HG03460 (cell line): Measurements from ENCODE around the gene ACR.

Experiments
- ATAC-seq: cut with Tn5 transposase; IDR thresholded peaks from one replicate; pipeline ENCODE4 v1.9.1; 2021; ENCODE audit not compliant: unreplicated experiment

Gene ACR

DNA sequence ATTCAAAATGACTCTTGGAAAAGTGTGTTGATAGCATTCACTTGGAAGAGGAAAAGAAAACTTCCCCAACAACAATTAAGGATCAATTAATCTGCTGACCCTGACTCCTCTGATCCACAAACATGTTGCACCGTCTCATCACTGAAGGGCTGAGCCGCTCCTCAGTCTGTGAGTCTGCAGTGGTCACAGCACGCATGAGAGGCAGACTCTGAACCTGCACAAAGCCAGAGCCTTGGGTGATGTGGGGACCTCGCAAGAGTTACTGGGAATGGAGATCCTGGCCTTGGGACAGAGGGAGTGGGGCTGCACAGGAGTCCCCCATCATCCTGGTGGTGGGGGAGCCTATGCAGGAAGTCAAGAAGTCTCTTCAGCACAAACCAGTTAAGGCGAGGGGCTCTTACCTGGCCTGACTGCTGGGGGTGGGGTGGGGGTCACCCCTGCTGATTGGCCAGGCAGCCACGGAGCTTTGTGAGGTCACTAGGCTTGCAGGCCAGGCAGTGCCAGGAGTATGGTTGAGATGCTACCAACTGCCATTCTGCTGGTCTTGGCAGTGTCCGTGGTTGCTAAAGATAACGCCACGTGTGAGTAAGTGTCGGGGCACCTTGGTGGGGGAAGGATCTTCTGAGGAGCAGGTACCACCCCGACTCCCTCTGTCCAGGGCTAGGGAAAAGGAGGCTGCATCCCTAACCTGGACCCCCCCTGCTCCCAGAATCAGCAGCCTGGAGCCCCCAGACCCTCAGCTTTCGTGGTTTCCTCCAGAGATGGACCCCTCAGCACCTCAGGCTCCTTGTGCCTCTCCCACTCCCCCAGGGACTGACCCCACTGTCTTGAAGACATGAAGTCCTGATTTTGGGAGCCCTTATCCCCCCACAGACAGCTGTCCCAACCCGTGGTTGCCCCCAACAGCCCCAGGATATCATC lies at the start of gene ACR:
TSS of gene ACR (plus strand) at position 477 of the 921 bp plus-strand sequence. CDS start at position 509, 32 bp downstream.
- no peak for ATAC-seq

DNA sequence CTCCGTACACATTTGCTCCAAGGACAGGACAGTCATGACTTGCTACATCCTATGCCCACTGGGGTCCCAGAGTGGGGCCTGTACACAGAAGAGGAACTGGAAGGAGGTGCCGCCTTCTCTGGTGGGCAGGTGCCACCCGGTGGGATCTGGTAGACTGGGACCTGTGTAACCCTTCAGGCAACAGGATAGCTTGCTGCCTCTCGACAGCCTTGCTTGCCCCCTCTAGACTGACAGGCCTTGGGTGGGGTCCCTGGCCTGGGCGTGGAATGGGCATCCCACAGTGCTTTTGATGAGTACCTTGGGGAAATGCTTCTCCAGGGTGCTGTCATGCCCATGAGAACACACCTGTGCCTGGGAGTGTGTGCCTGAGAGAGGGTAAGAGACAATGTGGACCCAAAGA lies 49.6 kb upstream of the ACR start:
- no peak for ATAC-seq

DNA sequence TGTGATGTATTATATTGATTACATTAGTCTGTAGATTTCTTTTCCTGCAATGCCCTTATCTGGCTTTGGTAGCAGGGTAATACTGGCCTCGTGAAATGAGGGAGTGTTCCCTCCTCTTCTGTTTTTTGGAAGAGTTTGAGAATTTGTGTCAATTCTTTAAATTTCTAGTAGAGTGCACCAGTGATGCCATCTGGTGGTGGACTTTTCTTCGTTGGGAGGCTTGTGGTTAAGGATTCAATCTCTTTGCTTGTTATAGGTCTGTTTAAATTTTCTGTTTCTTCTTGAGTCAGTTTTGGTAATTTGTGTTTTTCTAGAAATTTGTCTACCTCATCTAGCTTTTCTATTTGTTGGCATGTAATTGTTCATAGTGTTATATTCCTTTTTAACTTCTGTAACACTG lies 46.5 kb upstream of the ACR start:
- no peak for ATAC-seq

DNA sequence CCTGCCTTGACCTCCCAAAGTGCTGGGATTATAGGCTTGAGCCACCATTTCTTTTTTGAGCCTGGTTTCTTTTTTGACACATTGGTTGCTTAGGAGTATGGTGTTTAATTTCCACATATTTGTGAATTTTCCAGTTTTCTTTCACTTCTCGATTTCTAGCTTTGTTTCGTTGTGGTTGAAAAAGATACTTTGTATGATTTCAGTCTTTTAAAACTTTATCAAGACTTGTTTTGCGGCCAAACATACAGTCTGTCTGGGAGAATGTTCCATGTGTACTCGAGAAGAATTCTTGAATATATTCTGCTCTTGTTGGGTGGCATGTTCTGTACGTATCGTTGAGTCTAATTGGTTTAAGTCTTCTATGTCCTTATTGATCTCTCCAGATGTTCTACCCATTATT lies 44.5 kb upstream of the ACR start:
- no peak for ATAC-seq

DNA sequence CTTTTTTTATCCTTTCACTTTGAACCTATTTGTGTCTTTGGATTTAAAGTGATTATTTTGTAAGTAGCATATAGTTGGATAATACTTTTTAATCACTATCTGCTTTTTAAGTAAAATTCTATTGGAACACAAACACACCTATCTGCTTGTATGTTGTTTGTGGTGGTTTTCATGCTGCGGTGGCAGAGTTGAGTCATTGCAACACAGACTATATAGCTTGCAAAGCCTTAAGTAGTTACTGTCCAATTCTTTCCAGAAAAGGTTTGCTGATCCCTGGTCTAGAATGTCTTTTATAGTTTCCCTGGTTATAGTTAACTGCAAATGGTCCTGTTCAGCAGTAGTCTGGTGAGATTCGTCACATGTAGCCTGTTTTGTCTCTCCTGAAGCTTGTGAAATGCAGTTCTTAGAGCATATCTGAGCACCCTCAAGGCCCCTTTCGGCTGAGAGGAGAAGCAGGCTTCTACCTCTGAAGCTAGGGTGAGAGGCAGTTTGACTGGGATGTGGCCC lies 43.9 kb upstream of the ACR start:
- no peak for ATAC-seq

DNA sequence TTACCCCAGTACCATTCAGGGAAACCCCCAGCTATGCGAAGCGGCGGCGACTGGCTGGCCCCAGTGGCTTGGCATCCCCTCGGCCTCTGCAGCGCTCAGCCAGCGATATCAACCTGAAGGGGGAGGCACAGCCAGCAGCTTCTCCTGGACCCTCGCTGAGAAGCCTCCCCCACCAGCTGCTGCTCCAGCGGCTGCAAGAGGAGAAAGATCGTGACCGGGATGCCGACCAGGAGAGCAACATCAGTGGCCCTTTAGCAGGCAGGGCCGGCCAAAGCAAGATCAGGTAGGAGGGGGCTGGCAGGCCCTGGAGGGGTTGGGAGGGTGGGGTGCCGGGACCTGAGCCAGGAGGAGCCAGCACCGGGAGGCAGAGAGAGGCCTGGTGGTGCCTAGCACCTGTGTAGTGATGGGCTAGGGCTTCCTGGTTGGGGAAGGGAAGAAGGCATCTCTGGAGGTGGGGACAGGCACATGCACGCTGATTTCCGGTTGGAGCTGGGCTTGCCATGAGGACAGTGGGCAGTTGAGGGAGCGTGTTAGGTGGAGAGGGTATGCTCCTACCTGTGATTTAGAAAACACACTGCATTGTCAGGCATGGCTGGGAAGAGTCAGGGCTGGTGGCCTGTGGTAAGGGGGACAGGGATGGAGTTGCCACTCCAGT lies 43.1 kb upstream of the ACR start:
- no peak for ATAC-seq

DNA sequence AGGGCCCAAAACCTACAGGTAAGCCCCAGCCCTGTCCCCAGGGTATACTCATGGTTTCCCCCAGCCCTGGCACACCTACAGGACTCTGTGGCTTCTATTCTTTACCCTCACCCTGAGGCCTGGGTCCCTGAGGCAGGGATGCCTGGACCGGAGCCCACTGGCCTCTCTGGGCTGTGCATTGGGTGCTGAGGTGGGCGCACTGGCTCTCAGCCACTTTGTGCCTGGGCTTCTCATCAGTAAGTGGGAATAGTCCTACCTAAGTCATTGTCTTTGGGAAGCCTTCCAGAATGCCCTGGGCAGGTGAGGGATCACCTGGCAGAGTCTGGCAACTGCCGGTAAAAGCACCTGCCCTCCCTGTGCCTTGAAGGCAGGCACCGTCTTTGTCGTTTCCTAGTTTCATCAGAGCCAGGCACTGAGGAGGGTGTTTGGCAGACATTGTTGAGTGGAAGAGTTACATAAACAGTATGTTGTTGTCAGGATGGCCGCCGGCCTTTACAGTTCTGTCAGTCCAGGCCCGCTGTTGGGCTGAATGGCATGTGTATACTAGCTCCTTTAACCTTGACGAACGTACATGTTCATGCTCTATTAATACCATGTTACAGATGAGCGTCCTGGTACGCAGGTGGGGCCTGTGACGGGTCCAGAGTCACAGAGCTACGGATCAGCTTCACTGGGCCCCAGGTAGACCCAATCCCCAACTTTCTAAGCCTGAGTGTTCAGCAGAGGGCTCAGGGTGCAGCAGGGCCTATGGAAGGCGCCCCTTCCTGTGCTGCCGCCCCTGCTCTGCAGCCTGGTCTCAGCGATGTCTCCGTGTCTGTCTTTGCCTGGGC lies 42.4 kb upstream of the ACR start:
- ATAC-seq, result no peak

GRCh38 chr22:50696251-50696798 lies 41.7 kb upstream of the ACR start:
- no peak for ATAC-seq

GRCh38 chr22:50696799-50697561 lies 41.0 kb upstream of the ACR start:
- ATAC-seq, result no peak

GRCh38 chr22:50697667-50698506 lies 40.1 kb upstream of the ACR start:
- ATAC-seq, result no peak

GRCh38 chr22:50698546-50698945 lies 39.5 kb upstream of the ACR start:
- no peak for ATAC-seq

GRCh38 chr22:50699001-50699755 lies 38.8 kb upstream of the ACR start:
- ATAC-seq, result no peak

GRCh38 chr22:50699756-50700386 lies 38.1 kb upstream of the ACR start:
- no peak for ATAC-seq

DNA sequence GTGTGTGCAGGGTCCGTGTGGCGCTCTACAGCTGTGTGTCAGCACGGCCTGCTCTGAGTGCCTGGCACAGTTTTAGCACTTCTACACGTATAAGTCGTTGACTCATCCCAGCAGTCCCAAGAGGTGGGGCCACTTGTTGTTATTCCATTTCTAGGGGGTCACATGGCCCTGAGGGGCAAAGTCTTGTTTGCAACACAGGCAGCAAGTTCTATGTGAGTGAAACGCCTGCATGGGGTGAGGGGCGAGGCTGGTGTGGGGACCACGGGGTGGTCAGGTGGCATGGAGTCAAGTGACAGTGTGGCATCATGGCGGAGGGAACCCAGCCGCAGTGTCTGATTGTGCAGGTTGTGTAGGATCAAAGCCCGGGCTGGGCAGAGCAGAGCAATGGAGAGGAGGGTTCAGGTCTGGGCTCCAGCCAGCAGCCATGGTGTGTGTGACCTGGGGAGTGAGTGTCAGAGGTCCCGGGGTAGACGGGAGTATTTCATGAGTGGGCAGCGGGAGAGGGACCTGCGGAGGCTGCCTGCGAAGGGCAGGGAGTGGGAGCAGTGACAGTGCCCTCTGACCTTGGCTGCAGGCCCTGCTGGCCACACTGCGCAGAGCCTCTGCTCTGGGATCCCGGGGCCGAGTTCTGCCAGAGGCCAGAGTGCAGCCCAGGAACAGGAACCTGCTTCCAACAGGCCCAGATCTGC lies 37.5 kb upstream of the ACR start:
- ATAC-seq, result no peak

DNA sequence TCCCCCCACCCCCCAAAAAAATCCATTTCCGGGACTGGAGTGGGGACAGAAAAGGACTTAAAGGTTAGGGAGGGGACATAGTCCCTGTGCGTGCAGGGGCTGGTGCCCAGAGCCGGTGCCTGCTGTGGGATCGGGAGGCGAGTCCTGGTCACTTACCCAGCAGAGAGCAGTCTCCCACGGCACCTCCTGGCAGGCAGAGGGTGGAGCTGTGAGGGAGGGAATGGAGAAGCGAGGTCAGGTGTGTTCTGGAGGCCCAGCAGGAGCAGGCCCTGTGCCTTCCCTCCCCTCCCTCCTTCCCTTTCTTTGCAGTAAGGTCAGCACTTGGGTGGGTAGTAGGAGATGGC lies 37.0 kb upstream of the ACR start:
- no peak for ATAC-seq

GRCh38 chr22:50701428-50702154 lies 36.4 kb upstream of the ACR start:
- ATAC-seq, result no peak

- ATAC-seq, result no peak
These were observed 35.7 kb upstream of the ACR start for GRCh38 chr22:50702261-50702671.
